GM19328 (cell line): ENCODE results near the gene MCC.
"Not testable (repeated sequence)": the region's sequence is repeated elsewhere in the genome, so short reads cannot be mapped to it uniquely, and the experiment has no call there.

Experiments used
- ATAC-seq: cut with Tn5 transposase; IDR thresholded peaks from one replicate; pipeline ENCODE4 v1.9.1; 2021; ENCODE audit warnings: mild to moderate bottlenecking, moderate library complexity; ENCODE audit not compliant: unreplicated experiment

Gene MCC

GRCh38 chr5:113092683-113093082 lies 395.6 kb downstream of the MCC start:
- ATAC-seq = no peak

- no peak for ATAC-seq
Observed at GRCh38 chr5:113091622-113092021, 396.6 kb downstream of the MCC start.

DNA sequence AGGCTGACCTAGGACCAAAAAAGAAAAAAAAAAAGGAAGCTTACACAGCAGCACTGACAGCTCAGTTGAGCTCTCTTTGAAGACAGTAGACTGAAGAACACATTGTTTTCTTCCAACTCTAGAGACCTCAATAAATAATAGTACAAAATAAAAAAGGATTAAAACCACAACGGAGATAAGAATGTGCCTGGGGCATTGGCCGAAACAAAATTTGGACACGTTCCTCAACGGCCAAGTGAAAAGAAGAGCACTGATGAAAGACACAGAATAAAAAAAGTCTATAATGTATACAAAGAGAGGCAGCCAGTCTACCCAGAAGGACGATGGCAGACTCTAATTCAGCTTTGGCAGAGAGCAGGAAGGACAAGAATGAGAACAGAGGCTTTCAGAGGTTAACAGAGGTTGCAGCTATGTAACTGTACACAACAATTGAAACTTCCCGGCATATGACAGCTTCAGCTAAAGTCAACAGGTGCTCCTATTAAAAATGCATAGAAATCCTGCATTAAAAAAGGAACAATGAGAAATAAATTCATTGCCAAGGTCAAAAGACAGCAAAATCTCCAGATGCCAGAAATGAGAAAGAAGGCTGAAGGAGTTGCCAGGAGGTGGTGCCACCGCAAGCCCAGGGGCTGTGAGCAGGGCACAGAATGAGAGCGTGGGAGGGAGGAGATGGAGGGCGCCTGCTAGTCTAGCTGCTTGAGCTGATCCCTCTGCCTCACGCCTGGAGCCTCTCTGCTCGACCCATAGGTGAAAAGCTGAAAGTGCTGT lies 397.7 kb downstream of the MCC start:
- no peak for ATAC-seq

DNA sequence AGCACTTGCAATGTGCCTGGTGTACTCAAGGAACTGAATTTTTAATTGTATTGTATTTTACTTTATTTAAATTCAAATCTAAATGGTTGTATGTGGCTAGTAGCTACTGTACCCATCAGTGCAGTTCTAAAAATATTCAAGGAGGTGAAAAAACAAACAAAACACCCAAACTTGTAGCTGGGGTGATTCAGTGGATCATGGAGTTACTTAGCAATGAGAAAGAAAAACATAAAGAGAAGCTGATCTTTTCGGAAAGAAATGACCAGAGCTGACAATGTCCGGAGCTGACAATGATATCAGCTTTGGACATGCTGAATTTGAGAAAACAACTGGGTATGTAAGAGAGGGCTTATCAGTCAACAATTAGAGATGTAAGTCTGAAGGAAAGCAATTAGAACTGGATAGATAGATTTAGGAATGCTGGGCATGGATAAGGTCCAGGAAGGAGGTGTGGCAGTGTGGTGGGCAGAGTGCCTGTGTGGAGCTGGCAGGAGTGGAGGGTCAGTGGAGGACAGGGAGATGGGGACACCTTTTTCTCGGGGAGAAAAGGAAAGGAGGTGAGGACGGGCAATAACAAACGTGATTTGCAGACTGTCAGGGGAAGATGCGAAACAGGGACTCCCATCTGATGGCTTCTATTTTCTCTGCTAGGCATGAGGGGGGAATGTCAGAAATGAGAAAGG lies 398.5 kb downstream of the MCC start:
- no peak for ATAC-seq

- no peak for ATAC-seq
Observed at GRCh38 chr5:113087976-113088514, 400.2 kb downstream of the MCC start.

- ATAC-seq = no peak
Observed at GRCh38 chr5:113085880-113086409, 402.3 kb downstream of the MCC start.

GRCh38 chr5:113085084-113085414 lies 403.2 kb downstream of the MCC start:
- ATAC-seq = no peak

DNA sequence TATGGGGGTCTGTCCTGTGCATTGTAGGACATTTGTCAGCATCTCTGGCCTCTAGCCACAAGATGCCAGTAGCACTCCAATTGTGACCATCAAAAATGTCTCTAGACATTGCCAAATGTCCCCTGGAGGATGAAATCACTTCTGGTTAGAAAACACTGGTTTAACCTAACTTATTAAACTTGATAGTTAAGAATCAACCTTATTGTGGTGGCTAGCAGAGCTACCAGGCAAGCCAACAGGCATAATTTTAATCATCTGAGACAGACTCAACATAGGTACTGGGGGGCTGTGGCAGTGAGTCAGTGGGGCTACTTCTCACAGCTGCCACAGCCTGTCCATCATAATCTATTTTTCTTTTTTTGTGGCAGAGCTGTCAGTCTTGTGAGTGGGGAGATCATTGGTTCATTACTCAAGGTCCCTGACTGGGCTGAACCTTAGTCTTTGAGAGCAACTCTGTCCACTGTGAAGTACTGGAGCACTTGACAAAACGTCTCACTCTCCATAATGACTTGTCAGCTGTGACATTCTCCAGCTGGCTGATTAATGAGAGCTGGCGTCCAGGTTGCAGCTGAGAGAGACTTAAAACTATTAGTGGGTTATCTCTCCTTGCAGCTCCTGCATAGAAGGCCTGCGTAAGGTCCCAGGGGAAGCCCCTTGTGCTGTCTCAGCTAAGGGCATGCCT lies 403.7 kb downstream of the MCC start:
- ATAC-seq = no peak

GRCh38 chr5:113083481-113083880 lies 404.8 kb downstream of the MCC start:
- no peak for ATAC-seq

DNA sequence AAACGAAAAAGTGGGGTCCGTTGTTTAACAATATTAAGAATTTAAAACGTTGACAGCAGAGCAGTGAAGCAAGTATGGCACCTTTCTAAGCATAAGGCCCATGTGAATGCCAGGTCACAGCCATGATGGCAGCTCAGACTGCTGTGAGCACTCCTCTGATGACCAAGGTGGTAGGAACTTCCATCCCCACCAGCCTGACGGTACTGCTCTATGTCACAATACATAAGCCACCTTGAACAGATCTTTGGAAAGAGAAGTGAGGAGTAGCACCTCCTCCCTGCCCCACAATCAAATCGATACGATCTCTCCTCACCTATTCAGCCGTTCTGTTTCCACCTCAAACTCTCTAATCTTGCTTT lies 405.7 kb downstream of the MCC start:
- ATAC-seq = no peak

DNA sequence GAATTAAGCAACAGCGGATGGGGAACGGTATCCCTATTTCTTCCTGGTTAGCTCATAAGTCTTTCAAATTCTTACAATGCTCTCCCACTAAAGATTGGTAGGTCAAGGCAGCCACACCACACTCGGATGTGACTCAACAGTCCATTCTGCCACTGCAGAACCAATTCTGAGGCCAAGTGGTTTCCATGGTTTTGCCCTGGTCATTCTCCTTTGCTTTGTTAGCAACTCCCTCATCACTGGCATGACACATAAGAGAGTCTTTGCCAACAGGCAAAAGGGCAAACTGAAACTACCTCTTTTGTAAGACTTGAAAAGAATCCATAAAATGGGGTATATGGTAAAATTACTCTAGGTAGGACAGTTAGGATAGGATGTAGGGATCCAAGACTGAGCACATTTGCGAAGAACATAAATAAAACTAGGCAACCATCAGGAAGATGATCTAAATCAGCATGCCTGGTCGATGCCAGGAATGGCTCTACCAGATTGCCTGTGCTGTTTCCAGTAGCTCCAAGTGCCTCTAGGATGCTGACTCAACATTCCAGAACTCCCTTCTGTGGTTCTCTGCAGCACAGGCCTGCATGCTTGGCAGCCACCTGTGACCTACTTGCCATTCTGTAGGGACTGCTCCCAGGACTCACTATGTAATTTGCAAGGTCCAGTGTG lies 406.2 kb downstream of the MCC start:
- no peak for ATAC-seq

DNA sequence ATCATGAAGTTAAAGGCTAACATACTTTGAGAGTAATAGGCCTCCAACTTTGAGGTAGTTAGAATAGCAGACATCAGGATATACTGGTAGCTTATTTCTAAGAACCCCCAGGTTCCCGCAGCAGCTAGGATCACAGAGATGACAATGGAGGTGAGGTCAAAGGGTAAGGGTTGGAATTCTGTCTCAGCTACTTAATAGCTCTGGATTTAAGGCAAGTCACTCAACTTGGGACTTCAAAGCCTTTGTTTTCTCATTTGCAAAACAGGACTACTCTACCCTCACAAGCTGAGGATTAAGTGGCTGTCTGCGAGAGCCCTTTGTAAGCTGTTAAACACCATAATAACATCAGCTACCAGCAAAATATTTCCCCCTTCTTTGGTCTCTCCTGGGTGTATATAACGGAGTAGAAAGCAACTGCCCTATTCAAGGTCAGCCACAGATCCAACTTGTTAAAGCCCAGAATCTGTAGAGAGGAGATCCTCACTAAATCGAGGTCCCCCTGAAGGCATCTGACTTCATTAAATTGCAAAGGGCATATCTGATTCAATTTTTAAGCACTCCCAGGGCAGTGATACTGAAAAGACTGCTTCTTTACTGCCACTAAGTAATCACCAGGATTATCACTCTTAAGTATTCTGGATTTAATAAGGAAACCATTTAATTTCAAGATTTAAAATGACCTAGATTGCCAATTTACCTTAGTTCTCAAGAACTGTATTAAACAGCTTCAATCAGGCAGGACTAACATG lies 407.0 kb downstream of the MCC start:
- no peak for ATAC-seq

DNA sequence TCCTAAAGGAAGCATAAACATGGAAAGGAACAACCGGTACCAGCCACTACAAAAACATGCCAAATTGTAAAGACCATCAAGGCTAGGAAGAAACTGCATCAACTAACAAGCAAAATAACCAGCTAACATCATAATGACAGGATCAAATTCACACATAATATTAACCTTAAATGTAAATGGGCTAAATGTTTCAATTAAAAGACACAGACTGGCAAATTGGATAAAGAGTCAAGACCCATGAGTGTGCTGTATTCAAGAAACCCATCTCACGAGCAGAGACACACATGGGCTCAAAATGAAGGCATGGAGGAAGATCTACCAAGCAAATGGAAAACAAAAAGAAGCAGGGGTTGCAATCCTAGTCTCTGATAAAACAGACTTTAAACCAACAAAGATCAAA lies 411.6 kb downstream of the MCC start:
- ATAC-seq = not testable (repeated sequence)

- no peak for ATAC-seq
Observed at GRCh38 chr5:113075019-113075418, 413.2 kb downstream of the MCC start.

DNA sequence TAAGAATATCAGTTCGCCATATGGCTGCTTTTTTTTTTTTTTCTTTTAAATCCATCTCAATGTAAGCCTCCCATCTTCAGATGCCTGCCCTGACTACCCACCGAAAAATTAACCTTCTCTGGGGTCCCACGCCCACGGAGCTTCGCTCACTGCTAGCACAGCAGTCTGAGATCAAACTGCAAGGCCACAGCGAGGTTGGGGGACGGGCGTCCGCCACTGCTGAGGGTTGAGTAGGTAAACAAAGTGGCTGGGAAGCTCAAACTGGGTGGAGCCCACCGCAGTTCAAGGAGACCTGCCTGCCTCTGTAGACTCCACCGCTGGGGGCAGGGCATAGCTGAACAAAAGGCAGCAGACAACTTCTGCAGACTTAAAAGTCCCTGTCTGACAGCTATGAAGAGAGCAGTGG lies 414.6 kb downstream of the MCC start:
- not testable (repeated sequence) for ATAC-seq

DNA sequence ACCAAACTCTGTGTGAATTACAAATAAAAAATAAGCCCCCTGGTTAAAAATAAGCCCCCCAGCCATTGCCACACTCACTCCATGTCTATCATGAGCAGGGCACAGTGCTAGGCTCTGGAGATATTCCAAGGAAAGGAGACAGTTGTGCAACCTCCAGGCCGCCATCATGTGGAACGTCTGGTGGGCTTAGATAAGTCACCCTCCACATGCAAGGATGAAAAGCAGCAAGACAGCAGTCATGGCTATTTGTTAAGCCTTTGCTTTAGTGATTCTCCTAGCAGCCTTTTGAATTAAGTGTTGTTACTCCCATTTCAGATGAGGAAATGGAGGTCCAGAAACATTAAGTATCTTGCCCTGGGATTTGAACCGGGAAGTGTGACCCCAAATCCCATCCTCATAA lies 416.9 kb downstream of the MCC start:
- ATAC-seq = no peak

DNA sequence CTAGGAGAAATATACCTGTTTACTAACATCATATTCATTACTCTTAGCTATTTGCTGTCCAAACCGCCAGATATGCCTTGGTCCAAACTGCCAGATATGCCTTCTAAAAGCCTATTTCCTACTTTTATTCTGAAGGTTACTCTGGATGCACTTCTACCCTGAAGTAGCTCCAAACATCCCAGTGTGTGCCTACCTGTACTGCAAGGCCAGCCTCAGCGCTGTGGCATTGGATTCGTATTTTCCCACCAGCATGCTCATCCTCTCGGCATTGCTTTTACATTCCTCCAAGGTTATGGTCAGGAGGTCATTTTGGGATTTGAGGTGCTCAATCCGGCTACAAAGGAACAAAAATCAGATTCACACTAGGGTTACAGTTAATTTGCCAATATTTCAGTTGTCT lies 417.4 kb downstream of the MCC start:
- no peak for ATAC-seq

- ATAC-seq = no peak
Observed at GRCh38 chr5:113068559-113068958, 419.7 kb downstream of the MCC start.

GRCh38 chr5:113067635-113068344 lies 420.5 kb downstream of the MCC start:
- no peak for ATAC-seq

DNA sequence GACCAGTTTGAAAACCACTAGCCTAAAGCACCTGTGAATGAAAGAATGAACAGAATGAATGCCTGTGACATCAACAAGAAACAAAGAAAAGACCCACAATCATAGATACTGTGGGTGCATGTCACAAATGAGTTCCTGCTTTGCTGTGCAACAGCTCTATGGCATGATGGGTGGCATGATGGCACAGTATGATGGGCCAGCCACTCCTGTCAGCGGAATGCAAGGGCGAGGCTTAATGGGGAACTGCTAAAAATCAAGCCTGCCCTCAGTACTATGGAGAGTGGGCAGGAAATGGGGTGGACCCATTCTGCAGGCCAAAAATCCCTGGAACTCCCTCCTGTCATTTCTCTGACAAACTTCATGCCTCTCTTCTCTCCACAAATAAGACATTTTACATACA lies 422.6 kb downstream of the MCC start:
- ATAC-seq = no peak
